ENCODE results near the gene GPR153.

The GPR153 gene

GRCh38 chr1:6292102-6292501 is 31.2 kb upstream of the GPR153 start:
- no peaks in the 10 kb centered on the region for H3K36me3 ChIP-seq (replicated peaks)
- in situ Hi-C loops (cut with HindIII; ENCODE audit: low pct_ligation_motif_present, low sequenced_read_pairs), result no loop called here
- H3K27ac ChIP-seq, result no peak overlapping the region
- no peaks in the 10 kb centered on the region for H3K27me3 ChIP-seq (replicated peaks)
- H3K4me3 ChIP-seq (ENCODE audit: low read depth, low read length), result no peak overlapping the region
- no peak for DNase-seq
- no peak for TF ChIP-seq CTCF (IDR thresholded peaks at IDR 0.05; ENCODE audit: low read depth, low read length, missing control alignments)

GRCh38 chr1:6288665-6289064 is 27.8 kb upstream of the GPR153 start:
- no peak for TF ChIP-seq CTCF (IDR thresholded peaks at IDR 0.05; ENCODE audit: low read depth, low read length, missing control alignments)
- DNase-seq, result no peak
- in situ Hi-C loops (cut with HindIII; ENCODE audit: low pct_ligation_motif_present, low sequenced_read_pairs), result no loop called here
- H3K4me3 ChIP-seq (ENCODE audit: low read depth, low read length), result no peak overlapping the region
- no peaks in the 10 kb centered on the region for H3K36me3 ChIP-seq (replicated peaks)
- H3K27me3 ChIP-seq (replicated peaks), result no peaks in the 10 kb centered on the region
- H3K27ac ChIP-seq, result no peak overlapping the region

GRCh38 chr1:6288026-6288425 is 27.1 kb upstream of the GPR153 start:
- Histone ChIP-seq H3K27me3 (replicated peaks) (no peaks in the 10 kb centered on the region), H3K36me3 (replicated peaks) (no peaks in the 10 kb centered on the region), H3K27ac (no peak overlapping the region), H3K4me3 (ENCODE audit: low read depth, low read length) (no peak overlapping the region)
- no peak for DNase-seq
- TF ChIP-seq CTCF (IDR thresholded peaks at IDR 0.05; ENCODE audit: low read depth, low read length, missing control alignments), result no peak
- in situ Hi-C loops (cut with HindIII; ENCODE audit: low pct_ligation_motif_present, low sequenced_read_pairs), result no loop called here

GRCh38 chr1:6287431-6287886 is 26.6 kb upstream of the GPR153 start:
- in situ Hi-C loops (cut with HindIII; ENCODE audit: low pct_ligation_motif_present, low sequenced_read_pairs), result no loop called here
- no peak overlapping the region for H3K27ac ChIP-seq
- H3K36me3 ChIP-seq (replicated peaks), result no peaks in the 10 kb centered on the region
- DNase-seq, result no peak
- no peak for TF ChIP-seq CTCF (IDR thresholded peaks at IDR 0.05; ENCODE audit: low read depth, low read length, missing control alignments)
- H3K27me3 ChIP-seq (replicated peaks), result no peaks in the 10 kb centered on the region
- no peak overlapping the region for H3K4me3 ChIP-seq (ENCODE audit: low read depth, low read length)

- in situ Hi-C loops (cut with HindIII; ENCODE audit: low pct_ligation_motif_present, low sequenced_read_pairs), result no loop called here
- H3K36me3 ChIP-seq (replicated peaks), result no peaks in the 10 kb centered on the region
- DNase-seq, result no peak
- no peak for TF ChIP-seq CTCF (IDR thresholded peaks at IDR 0.05; ENCODE audit: low read depth, low read length, missing control alignments)
- no peaks in the 10 kb centered on the region for H3K27me3 ChIP-seq (replicated peaks)
- no peak overlapping the region for H3K4me3 ChIP-seq (ENCODE audit: low read depth, low read length)
- H3K27ac ChIP-seq, result no peak overlapping the region
These were observed 26.1 kb upstream of the GPR153 start for GRCh38 chr1:6287029-6287428.

GRCh38 chr1:6286266-6286665 is 25.4 kb upstream of the GPR153 start:
- DNase-seq, result no peak
- Histone ChIP-seq H3K27ac (no peak overlapping the region), H3K36me3 (replicated peaks) (no peaks in the 10 kb centered on the region), H3K27me3 (replicated peaks) (no peaks in the 10 kb centered on the region), H3K4me3 (ENCODE audit: low read depth, low read length) (no peak overlapping the region)
- no peak for TF ChIP-seq CTCF (IDR thresholded peaks at IDR 0.05; ENCODE audit: low read depth, low read length, missing control alignments)
- in situ Hi-C loops (cut with HindIII; ENCODE audit: low pct_ligation_motif_present, low sequenced_read_pairs), result no loop called here

Data from brain microvascular endothelial cell (primary cell).